GM23338 (cell line): Measurements from ENCODE around the gene ZNF19.

Experiments
- CTCF ChIP-seq, 2 experiments: fragments of 200-600 bp in 1 of 2; sonication (generic) in 1 of 2; conservative IDR thresholded peaks; 2 replicates each; pipeline versions ENCODE4 v1.5.1 to v1.6.1; 2016 to 2017; ENCODE audit warnings: antibody characterized with exemption in 2 of 2, low read depth in 2 of 2, mild to moderate bottlenecking in 2 of 2, moderate library complexity in 1 of 2
- ETS1 ChIP-seq: IDR thresholded peaks from 2 replicates; pipeline ENCODE4 v1.6.1; 2016; ENCODE audit warnings: antibody characterized with exemption
- EZH2 ChIP-seq: fragments of 200-600 bp; sonication (generic); IDR thresholded peaks from one replicate; pipeline ENCODE4 v1.8.0; 2017; ENCODE audit warnings: antibody characterized with exemption, mild to moderate bottlenecking, low read depth; ENCODE audit not compliant: unreplicated experiment
- EZH2phosphoT487 ChIP-seq: fragments of 200-600 bp; sonication (generic); IDR thresholded peaks from one replicate; pipeline ENCODE4 v1.8.1; 2018; ENCODE audit warnings: antibody characterized with exemption; ENCODE audit not compliant: unreplicated experiment
- POLR2AphosphoS5 ChIP-seq: IDR thresholded peaks from 2 replicates; pipeline ENCODE4 v1.6.1; 2016; ENCODE audit warnings: antibody characterized with exemption, low read depth
- REST ChIP-seq: IDR thresholded peaks from one replicate; pipeline ENCODE4 v1.6.1; 2018; ENCODE audit warnings: antibody characterized with exemption; ENCODE audit not compliant: unreplicated experiment

GRCh38 chr16:71467810-71468209 lies 21.3 kb downstream of the ZNF19 start:
- TF ChIP-seq ETS1 (no peak), CTCF (conservative IDR thresholded peaks at IDR 0.05; ENCODE audit: low read depth in 2 of 2) (no peak), EZH2 (no peak), EZH2phosphoT487 (no peak), POLR2AphosphoS5 (no peak), REST (peak; percentile 91)
